ENCODE results near the gene GAL3ST1.

GAL3ST1 gene

GRCh38 chr22:30607300-30607930 is 33.0 kb upstream of the GAL3ST1 start:
- Histone ChIP-seq H3K23ac (ENCODE audit: low read depth, low read length, poor library complexity) (peak overlapping the region; percentile 37), H3K27me3 (ENCODE audit: control insufficient read depth in 3 of 3, insufficient read depth in 3 of 3, low read depth in 1 of 3, low read length in 3 of 3) (no peaks in the 10 kb centered on the region), H2BK120ac (ENCODE audit: low read depth, low read length) (no peak overlapping the region), H3K4ac (ENCODE audit: low read length) (no peak overlapping the region), H2BK15ac (ENCODE audit: low read length) (peak overlapping the region; percentile 90), H3K79me1 (ENCODE audit: low read depth, low read length) (peaks cover 1% of the 10 kb centered on the region), H2BK12ac (ENCODE audit: low read length) (peak overlapping the region; percentile 31), H3K4me3 (ENCODE audit: low read length in 2 of 2) (peak overlapping the region; percentile 57 to 78), H3K36me3 (replicated peaks in 1 of 2; ENCODE audit: control insufficient read depth in 2 of 2, insufficient read depth in 2 of 2, low read length in 2 of 2) (peaks cover 13 to 28% of the 10 kb centered on the region in 2 donors), H4K8ac (ENCODE audit: low read depth, low read length) (no peak overlapping the region), H2AFZ (ENCODE audit: low read length) (peak overlapping the region; percentile 98), H3K4me2 (ENCODE audit: insufficient read depth, low read length, poor library complexity, severe bottlenecking) (peak overlapping the region; percentile 90), H2BK5ac (ENCODE audit: low read length) (peak overlapping the region; percentile 96), H3K4me1 (ENCODE audit: control insufficient read depth in 2 of 2, insufficient read depth in 1 of 2, low read depth in 1 of 2, low read length in 2 of 2) (peaks cover 18 to 30% of the 10 kb centered on the region in 2 donors), H3K27ac (replicated peaks; ENCODE audit: low read length) (peak overlapping the region; percentile 99), H2AK5ac (ENCODE audit: low read depth, low read length) (peak overlapping the region; percentile 89), H3K18ac (ENCODE audit: low read length) (peak overlapping the region; percentile 91), H3K14ac (ENCODE audit: low read length) (peak overlapping the region; percentile 56), H4K91ac (ENCODE audit: low read depth, low read length, poor library complexity) (no peak overlapping the region), H3K9ac (ENCODE audit: low read depth, low read length, poor library complexity) (peak overlapping the region; percentile 82), H3K9me3 (replicated peaks in 1 of 2; ENCODE audit: control insufficient read depth in 2 of 2, insufficient read depth in 1 of 2, low read depth in 1 of 2, low read length in 2 of 2) (no peaks in the 10 kb centered on the region)
- DNase-seq (ENCODE audit: low spot score): no peak
- WGBS, 2 donors (ENCODE audit: extremely low coverage in 2 of 2, insufficient read length in 2 of 2, insufficient replicate concordance in 1 of 2): no CpG with 5 or more reads among the region's 7 CpGs

- peaks cover 1% of the 10 kb centered on the region for H3K79me1 ChIP-seq (ENCODE audit: low read depth, low read length)
- H3K18ac ChIP-seq (ENCODE audit: low read length): peak within 1 kb of the TSS; percentile 99
- peak within 1 kb of the TSS; percentile 90 for H3K4me2 ChIP-seq (ENCODE audit: insufficient read depth, low read length, poor library complexity, severe bottlenecking)
- peak within 1 kb of the TSS; percentile 31 for H2BK12ac ChIP-seq (ENCODE audit: low read length)
- H3K27ac ChIP-seq (replicated peaks; ENCODE audit: low read length): peak within 1 kb of the TSS; percentile 99
- peak within 1 kb of the TSS; percentile 57 to 78 for H3K4me3 ChIP-seq (ENCODE audit: low read length in 2 of 2)
- peak within 1 kb of the TSS; percentile 56 for H3K14ac ChIP-seq (ENCODE audit: low read length)
- H3K4ac ChIP-seq (ENCODE audit: low read length): no peak within 1 kb of the TSS
- H3K36me3 ChIP-seq (replicated peaks in 1 of 2; ENCODE audit: control insufficient read depth in 2 of 2, insufficient read depth in 2 of 2, low read length in 2 of 2): peaks cover 12 to 22% of the 10 kb centered on the region in 2 donors
- H3K4me1 ChIP-seq (ENCODE audit: control insufficient read depth in 2 of 2, insufficient read depth in 1 of 2, low read depth in 1 of 2, low read length in 2 of 2): peaks cover 18 to 30% of the 10 kb centered on the region in 2 donors
- no peaks in the 10 kb centered on the region for H3K27me3 ChIP-seq (ENCODE audit: control insufficient read depth in 3 of 3, insufficient read depth in 3 of 3, low read depth in 1 of 3, low read length in 3 of 3)
- DNase-seq (ENCODE audit: low spot score): peak; percentile 93
- peak within 1 kb of the TSS; percentile 24 for H2BK120ac ChIP-seq (ENCODE audit: low read depth, low read length)
- peak within 1 kb of the TSS; percentile 82 for H3K9ac ChIP-seq (ENCODE audit: low read depth, low read length, poor library complexity)
- peak within 1 kb of the TSS; percentile 98 for H2AFZ ChIP-seq (ENCODE audit: low read length)
- H2AK5ac ChIP-seq (ENCODE audit: low read depth, low read length): peak within 1 kb of the TSS; percentile 89
- peak within 1 kb of the TSS; percentile 62 for H3K23ac ChIP-seq (ENCODE audit: low read depth, low read length, poor library complexity)
- H2BK5ac ChIP-seq (ENCODE audit: low read length): peak within 1 kb of the TSS; percentile 96
- WGBS, 2 donors (ENCODE audit: extremely low coverage in 2 of 2, insufficient read length in 2 of 2, insufficient replicate concordance in 1 of 2): no CpG with 5 or more reads among the region's 24 CpGs
- H2BK15ac ChIP-seq (ENCODE audit: low read length): peak within 1 kb of the TSS; percentile 90
- no peak within 1 kb of the TSS for H4K91ac ChIP-seq (ENCODE audit: low read depth, low read length, poor library complexity)
- no peaks in the 10 kb centered on the region for H3K9me3 ChIP-seq (replicated peaks in 1 of 2; ENCODE audit: control insufficient read depth in 2 of 2, insufficient read depth in 1 of 2, low read depth in 1 of 2, low read length in 2 of 2)
- no peak within 1 kb of the TSS for H4K8ac ChIP-seq (ENCODE audit: low read depth, low read length)
Measured at GRCh38 chr22:30606455-30607299, 32.2 kb upstream of the GAL3ST1 start, which contains the start of gene TCN2. TSS of gene TCN2 (plus strand) at chr22:30607174. CDS start at chr22:30607332, 158 bp downstream.

GRCh38 chr22:30605449-30606110 is 31.1 kb upstream of the GAL3ST1 start:
- H3K14ac ChIP-seq (ENCODE audit: low read length): no peak overlapping the region
- H2BK5ac ChIP-seq (ENCODE audit: low read length): no peak overlapping the region
- peak overlapping the region in 1 of 2 donors; percentile 57 for H3K4me3 ChIP-seq (ENCODE audit: low read length in 2 of 2)
- H3K9me3 ChIP-seq (replicated peaks in 1 of 2; ENCODE audit: control insufficient read depth in 2 of 2, insufficient read depth in 1 of 2, low read depth in 1 of 2, low read length in 2 of 2): no peaks in the 10 kb centered on the region
- H3K4me2 ChIP-seq (ENCODE audit: insufficient read depth, low read length, poor library complexity, severe bottlenecking): peak overlapping the region; percentile 37
- H3K9ac ChIP-seq (ENCODE audit: low read depth, low read length, poor library complexity): no peak overlapping the region
- no peak overlapping the region for H3K4ac ChIP-seq (ENCODE audit: low read length)
- no CpG with 5 or more reads among the region's 9 CpGs for WGBS, 2 donors (ENCODE audit: extremely low coverage in 2 of 2, insufficient read length in 2 of 2, insufficient replicate concordance in 1 of 2)
- peak overlapping the region; percentile 93 for H3K27ac ChIP-seq (replicated peaks; ENCODE audit: low read length)
- H2AK5ac ChIP-seq (ENCODE audit: low read depth, low read length): peak overlapping the region; percentile 26
- H3K23ac ChIP-seq (ENCODE audit: low read depth, low read length, poor library complexity): no peak overlapping the region
- H4K8ac ChIP-seq (ENCODE audit: low read depth, low read length): no peak overlapping the region
- no peak for DNase-seq (ENCODE audit: low spot score)
- peaks cover 18 to 30% of the 10 kb centered on the region in 2 donors for H3K4me1 ChIP-seq (ENCODE audit: control insufficient read depth in 2 of 2, insufficient read depth in 1 of 2, low read depth in 1 of 2, low read length in 2 of 2)
- no peaks in the 10 kb centered on the region for H3K27me3 ChIP-seq (ENCODE audit: control insufficient read depth in 3 of 3, insufficient read depth in 3 of 3, low read depth in 1 of 3, low read length in 3 of 3)
- H4K91ac ChIP-seq (ENCODE audit: low read depth, low read length, poor library complexity): no peak overlapping the region
- H3K79me1 ChIP-seq (ENCODE audit: low read depth, low read length): peaks cover 1% of the 10 kb centered on the region
- H3K36me3 ChIP-seq (replicated peaks in 1 of 2; ENCODE audit: control insufficient read depth in 2 of 2, insufficient read depth in 2 of 2, low read length in 2 of 2): peaks cover 4 to 11% of the 10 kb centered on the region in 2 donors
- peak overlapping the region; percentile 80 for H3K18ac ChIP-seq (ENCODE audit: low read length)
- no peak overlapping the region for H2BK15ac ChIP-seq (ENCODE audit: low read length)
- no peak overlapping the region for H2BK120ac ChIP-seq (ENCODE audit: low read depth, low read length)
- peak overlapping the region; percentile 98 for H2AFZ ChIP-seq (ENCODE audit: low read length)
- no peak overlapping the region for H2BK12ac ChIP-seq (ENCODE audit: low read length)

Measured in neuronal stem cell (in vitro differentiated cells).